22Rv1 (cell line): ENCODE data around the gene LRRC14B.

Experiments
- H3K27ac ChIP-seq: fragments of 450-650 bp; 2 replicates; pipeline ENCODE4 v1.5.1; 2017
- CTCF ChIP-seq: fragments of 450-650 bp; IDR thresholded peaks from 2 replicates; pipeline ENCODE4 v1.5.1; 2017; ENCODE audit warnings: mild to moderate bottlenecking
- ZFX ChIP-seq: fragments of 450-650 bp; IDR thresholded peaks from 2 replicates; pipeline ENCODE4 v1.6.1; 2017; ENCODE audit warnings: antibody characterized with exemption, borderline replicate concordance

Gene LRRC14B

GRCh38 chr5:199950-200645, 8.8 kb downstream of the LRRC14B start:
- no peak overlapping the region for H3K27ac ChIP-seq

GRCh38 chr5:200985-201384, 9.7 kb downstream of the LRRC14B start:
- no peak overlapping the region for H3K27ac ChIP-seq
- no peak for TF ChIP-seq CTCF
- no peak for TF ChIP-seq ZFX

More at GRCh38 chr5:199950-200645, 8.8 kb downstream of the LRRC14B start:
- TF ChIP-seq CTCF: no peak
- no peak for TF ChIP-seq ZFX

GRCh38 chr5:201672-202071, 10.4 kb downstream of the LRRC14B start:
- H3K27ac ChIP-seq: no peak overlapping the region
- no peak for TF ChIP-seq CTCF
- TF ChIP-seq ZFX: no peak

- TF ChIP-seq ZFX (no peak), CTCF (no peak)
- H3K27ac ChIP-seq: no peak overlapping the region
Measured at GRCh38 chr5:203246-203930, 12.1 kb downstream of the LRRC14B start.

- TF ChIP-seq CTCF (no peak), ZFX (no peak)
- no peak overlapping the region for H3K27ac ChIP-seq
Measured at GRCh38 chr5:204001-204400, 12.7 kb downstream of the LRRC14B start.

- H3K27ac ChIP-seq: no peak overlapping the region
- TF ChIP-seq CTCF: no peak
- TF ChIP-seq ZFX: no peak
Measured at GRCh38 chr5:204462-204861, 13.2 kb downstream of the LRRC14B start.

- no peak overlapping the region for H3K27ac ChIP-seq
- no peak for TF ChIP-seq ZFX
Measured at GRCh38 chr5:204966-205670, 13.8 kb downstream of the LRRC14B start.
